ENCODE results near the gene C1orf35. TPM values are rescaled to one million over a fixed set of nuclear protein-coding genes. Genes with fewer than 3 reads are reported as not detected.

The C1orf35 gene
- total RNA-seq, 1 donor from 2014 or later, result 16.5 TPM

DNA sequence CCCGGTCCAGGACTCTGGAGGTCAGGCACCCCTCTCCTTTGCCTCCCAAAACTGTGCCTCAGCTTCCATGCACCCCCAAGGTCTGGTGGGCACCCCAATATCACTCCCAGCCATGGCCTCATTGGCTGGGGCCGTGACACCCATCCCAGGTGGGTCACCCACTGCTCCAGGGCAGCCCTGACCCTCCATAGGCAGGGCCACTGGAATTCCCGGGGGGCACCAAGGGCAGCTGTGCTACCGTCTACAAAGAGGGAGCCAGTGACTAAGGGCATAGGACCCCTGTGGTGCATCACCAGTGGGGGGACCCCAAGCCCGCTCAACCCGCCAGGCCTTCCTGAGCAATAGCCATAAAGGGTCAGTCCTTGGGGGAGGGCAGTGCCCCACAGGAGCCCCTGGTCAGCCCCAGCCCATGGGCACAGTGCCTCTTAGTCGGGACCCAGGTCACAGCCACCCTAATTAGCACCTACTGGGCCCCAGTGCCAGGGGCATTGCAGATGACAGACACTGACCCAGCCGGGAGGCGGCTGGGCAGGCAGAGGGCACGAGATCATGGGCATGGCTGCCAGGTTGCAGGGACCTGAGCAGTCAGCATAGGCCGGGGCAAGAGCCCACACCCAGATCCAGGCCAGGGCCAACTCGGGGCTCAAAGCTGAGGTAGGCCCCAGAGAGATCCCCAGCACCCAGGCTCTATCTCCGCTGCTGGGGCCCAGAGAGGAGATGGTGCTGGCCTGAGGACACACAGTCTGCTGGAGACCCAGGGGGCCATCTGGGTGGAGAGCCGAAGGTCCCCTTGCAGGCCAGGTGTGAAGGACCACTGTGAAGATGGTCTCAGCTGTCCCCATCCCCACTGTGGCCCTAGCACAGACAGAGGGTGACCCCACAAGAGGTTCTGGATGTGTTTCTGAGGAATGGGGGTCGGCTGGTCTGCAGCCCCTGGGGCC, 39.6 kb downstream of the C1orf35 start:
- no peak for DNase-seq (ENCODE audit: low spot score)

- no peak for DNase-seq (ENCODE audit: low spot score)
Observed at GRCh38 chr1:228062812-228063211, 40.3 kb downstream of the C1orf35 start.

- no peak for DNase-seq (ENCODE audit: low spot score)
Observed at GRCh38 chr1:228062085-228062791, 40.9 kb downstream of the C1orf35 start.

GRCh38 chr1:228061411-228062084, 41.6 kb downstream of the C1orf35 start:
- DNase-seq (ENCODE audit: low spot score), result no peak

- DNase-seq (ENCODE audit: low spot score), result no peak
Observed at GRCh38 chr1:228060458-228061190, 42.5 kb downstream of the C1orf35 start.

GRCh38 chr1:228059634-228060457, 43.3 kb downstream of the C1orf35 start:
- DNase-seq (ENCODE audit: low spot score), result peak; percentile 89

DNA sequence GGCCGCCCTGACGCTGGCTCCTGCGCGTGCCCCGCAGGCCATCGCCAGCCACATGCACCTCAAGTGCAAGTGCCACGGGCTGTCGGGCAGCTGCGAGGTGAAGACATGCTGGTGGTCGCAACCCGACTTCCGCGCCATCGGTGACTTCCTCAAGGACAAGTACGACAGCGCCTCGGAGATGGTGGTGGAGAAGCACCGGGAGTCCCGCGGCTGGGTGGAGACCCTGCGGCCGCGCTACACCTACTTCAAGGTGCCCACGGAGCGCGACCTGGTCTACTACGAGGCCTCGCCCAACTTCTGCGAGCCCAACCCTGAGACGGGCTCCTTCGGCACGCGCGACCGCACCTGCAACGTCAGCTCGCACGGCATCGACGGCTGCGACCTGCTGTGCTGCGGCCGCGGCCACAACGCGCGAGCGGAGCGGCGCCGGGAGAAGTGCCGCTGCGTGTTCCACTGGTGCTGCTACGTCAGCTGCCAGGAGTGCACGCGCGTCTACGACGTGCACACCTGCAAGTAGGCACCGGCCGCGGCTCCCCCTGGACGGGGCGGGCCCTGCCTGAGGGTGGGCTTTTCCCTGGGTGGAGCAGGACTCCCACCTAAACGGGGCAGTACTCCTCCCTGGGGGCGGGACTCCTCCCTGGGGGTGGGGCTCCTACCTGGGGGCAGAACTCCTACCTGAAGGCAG, 44.0 kb downstream of the C1orf35 start:
- no peak for DNase-seq (ENCODE audit: low spot score)

DNA sequence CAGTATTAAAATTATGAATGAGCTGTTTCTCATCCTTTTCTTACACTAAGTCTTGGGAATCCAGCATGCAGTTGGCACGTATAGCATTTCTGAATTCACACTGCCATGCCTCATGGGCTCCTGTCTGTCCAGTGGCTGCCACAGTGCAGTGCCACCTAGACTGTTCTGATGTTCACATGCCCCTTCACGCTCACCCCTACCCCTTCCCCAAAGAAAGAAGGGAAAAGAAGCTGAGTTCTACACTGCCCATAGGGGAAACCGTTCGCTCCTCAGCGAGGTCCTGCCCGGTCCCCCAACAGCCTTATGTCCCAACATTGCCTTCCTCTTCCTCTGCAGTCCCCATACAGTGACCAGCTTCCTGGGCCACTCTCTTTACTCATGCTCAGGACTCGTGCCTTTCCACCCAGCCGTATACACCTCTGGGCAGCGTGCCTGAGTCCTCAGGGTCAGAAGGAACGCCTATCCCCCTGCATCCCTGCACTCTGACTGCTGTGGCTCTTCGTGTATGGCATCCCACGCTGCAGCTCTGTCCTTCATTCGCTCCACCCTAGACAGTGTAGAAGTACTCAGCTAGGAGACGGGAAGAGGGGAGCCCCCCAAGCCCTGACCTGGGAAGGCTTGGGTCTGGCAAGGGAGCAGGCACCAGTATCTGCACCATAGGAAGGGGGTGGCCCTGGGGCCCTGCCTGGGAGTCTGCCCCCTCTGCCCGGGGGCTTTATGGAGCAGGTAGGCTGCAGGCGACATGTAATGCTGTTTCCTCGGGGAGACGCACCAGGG, 44.8 kb downstream of the C1orf35 start:
- DNase-seq (ENCODE audit: low spot score), result no peak

Other genes starting within 250 kb of the C1orf35 start
- gene WNT9A, start 155.4 kb downstream of the C1orf35 start, total RNA-seq, result 2.7 TPM
- gene WNT3A, start 96.3 kb downstream of the C1orf35 start, total RNA-seq, result 0.21 TPM
- gene ARF1, start 20.6 kb downstream of the C1orf35 start, total RNA-seq, result 361 TPM
- gene MRPL55, start 6.0 kb upstream of the C1orf35 start, total RNA-seq, result 43.7 TPM
- 182 TPM for gene GUK1, start 37.0 kb upstream of the C1orf35 start, total RNA-seq
- 3.9 TPM for gene GJC2, start 46.6 kb upstream of the C1orf35 start, total RNA-seq
- 11.5 TPM for gene IBA57, start 62.5 kb upstream of the C1orf35 start, total RNA-seq
- gene OBSCN, start 104.7 kb upstream of the C1orf35 start, total RNA-seq, result 42.2 TPM

Data from ureter (tissue), 1 donor.